HFF-Myc (cell line): ENCODE data around the gene ETV6.

Experiments used
- DNase-seq: peaks from one replicate; pipeline ENCODE4 v3.0.0-alpha.2; 2011; ENCODE audit warnings: low read depth; ENCODE audit errors: extremely low read depth
- H3K4me3 ChIP-seq: replicated peaks from 2 replicates; pipeline ENCODE4 v1.5.1; 2011; ENCODE audit warnings: low read depth, mild to moderate bottlenecking, control low read depth, low read length
- TF ChIP-seq, protein P1 (sequence below): IDR thresholded peaks from 2 replicates; pipeline ENCODE4 v1.5.1; 2012; ENCODE audit warnings: mild to moderate bottlenecking, low read depth, low read length, control low read depth; ENCODE audit errors: missing control alignments

The ETV6 gene

DNA sequence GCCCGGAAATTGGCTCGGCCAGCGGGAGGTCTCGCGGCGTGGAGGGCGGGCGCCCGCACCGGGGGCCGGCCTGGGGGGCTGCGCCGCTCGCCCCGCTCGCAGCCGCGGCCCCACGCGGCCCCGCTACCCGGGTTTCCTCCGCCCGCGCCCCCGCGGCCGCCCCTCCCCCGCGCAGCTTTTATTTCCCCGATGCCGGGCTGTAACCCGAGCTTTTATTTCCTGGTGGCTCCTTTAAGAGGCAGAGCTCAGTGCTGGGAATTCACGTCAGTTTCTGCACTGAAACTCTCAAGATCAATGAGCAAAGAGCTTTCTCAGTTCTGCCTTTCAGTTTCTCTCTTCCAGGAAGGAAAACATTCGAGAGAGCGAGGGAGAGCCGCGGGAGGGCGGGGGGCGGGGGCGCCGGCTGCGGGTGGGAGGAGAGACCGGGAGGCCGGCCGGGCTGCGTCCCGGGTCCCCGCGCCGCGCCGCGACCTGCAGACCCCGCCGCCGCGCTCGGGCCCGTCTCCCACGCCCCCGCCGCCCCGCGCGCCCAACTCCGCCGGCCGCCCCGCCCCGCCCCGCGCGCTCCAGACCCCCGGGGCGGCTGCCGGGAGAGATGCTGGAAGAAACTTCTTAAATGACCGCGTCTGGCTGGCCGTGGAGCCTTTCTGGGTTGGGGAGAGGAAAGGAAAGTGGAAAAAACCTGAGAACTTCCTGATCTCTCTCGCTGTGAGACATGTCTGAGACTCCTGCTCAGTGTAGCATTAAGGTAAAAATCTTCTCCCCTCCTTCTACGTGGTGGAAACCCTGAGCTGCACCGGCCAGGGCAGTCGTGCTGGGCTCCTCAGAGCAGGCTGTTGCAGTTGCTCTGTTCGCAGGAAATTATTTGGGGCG lies at the start of gene ETV6:
TSS of gene ETV6 (plus strand) at position 262 of the 873 bp plus-strand sequence. CDS start at position 716, 454 bp downstream.
- peak; percentile 84 for DNase-seq
- H3K4me3 ChIP-seq = peak within 1 kb of the TSS; percentile 83
- TF ChIP-seq, protein P1, sequence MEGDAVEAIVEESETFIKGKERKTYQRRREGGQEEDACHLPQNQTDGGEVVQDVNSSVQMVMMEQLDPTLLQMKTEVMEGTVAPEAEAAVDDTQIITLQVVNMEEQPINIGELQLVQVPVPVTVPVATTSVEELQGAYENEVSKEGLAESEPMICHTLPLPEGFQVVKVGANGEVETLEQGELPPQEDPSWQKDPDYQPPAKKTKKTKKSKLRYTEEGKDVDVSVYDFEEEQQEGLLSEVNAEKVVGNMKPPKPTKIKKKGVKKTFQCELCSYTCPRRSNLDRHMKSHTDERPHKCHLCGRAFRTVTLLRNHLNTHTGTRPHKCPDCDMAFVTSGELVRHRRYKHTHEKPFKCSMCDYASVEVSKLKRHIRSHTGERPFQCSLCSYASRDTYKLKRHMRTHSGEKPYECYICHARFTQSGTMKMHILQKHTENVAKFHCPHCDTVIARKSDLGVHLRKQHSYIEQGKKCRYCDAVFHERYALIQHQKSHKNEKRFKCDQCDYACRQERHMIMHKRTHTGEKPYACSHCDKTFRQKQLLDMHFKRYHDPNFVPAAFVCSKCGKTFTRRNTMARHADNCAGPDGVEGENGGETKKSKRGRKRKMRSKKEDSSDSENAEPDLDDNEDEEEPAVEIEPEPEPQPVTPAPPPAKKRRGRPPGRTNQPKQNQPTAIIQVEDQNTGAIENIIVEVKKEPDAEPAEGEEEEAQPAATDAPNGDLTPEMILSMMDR = no peak

DNA sequence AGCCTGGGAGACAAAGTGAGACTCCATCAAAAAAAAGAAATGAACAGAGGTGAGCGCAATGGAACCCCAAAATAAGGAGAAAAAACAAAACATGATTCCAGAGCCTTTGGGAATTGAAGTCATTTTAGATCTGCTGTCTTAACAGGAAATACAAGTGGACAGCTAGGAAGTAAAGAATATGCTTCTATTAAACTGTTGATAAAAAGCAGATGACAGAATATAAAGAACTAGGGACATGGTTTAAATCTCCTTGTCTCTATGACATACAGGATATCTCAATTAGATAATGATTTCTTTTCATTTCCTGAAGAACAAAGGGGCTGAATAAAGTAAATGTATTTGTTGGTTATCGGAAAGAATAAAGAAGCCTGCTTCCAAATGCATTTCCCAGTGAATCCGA lies 49.3 kb upstream of the ETV6 start:
- TF ChIP-seq, protein P1 = no peak
- no peak overlapping the region for H3K4me3 ChIP-seq
- DNase-seq = no peak

DNA sequence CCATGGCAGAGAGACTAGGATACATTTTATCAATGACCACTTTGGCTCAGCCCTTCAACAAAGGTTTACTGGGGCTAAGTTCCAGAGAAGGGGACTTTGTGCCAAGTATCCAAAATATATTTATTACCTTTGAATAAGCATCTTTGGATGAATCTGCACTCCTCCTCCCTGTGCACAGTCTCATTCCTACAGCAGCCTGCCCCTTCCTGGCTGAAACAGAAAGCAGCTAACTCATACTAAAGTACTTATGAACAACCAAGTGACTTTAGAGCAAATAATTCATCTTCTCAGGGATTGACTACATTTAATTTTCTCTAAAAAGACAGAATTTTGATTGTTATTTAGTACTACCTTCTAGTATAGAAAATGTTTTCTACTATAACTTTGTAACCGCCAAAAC lies 47.8 kb upstream of the ETV6 start:
- DNase-seq = no peak
- H3K4me3 ChIP-seq = no peak overlapping the region
- TF ChIP-seq, protein P1 = no peak

DNA sequence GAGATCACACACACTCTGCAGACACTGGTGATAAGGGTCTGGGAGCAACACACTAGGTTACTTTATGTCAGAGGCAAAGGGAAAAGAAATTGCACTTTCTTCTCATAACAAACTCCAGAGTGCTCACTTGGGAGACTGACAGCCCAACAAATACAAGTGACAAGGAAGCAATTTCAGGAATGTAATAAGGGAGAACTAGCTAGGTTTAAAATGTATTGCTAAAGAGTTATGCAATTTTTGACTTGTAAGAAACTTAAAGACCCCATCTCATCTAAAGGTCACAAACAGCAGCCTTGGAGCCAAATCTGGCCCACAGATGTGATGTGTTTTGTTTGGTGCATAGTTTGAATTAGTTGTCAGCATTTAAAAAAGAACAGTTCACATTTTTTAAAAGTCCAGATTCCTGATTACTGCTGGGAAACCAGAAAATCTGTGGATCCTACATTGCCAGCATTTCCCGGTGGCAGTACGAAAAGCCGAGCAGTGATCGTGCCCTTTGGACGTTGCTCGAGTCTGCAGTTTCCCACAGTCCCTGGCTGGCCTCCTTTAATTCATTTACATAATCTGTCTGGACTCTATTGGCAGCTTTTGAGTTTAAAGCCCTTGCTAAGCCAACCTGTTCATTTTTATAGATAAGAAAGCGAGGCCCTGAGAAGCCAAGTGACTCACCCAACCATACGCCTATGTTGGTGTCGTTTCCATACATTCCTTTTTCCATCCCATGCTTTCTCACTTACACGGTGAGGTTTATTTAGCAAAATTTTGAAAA lies 42.0 kb upstream of the ETV6 start:
- peak; percentile 65 for DNase-seq
- no peak overlapping the region for H3K4me3 ChIP-seq
- TF ChIP-seq, protein P1 = no peak

DNA sequence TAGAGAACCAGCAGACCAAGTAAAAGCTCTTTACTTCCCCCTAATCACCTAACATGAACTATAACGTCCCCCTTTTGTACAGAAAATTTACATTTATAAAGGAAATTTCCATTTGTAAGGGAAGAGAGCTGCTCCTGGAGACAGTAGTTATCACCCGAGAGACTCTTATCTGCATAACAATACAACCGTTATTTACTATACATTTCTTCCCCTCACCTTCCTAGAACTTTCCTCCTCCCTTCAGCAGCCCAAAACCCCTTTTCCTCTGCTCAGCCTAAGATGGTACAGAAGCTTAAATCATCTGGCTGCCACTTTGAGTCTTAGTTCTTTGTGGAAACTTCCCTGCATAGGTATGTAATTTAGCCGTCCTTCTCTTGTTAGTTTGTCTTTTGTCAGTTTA lies 40.4 kb upstream of the ETV6 start:
- no peak overlapping the region for H3K4me3 ChIP-seq
- TF ChIP-seq, protein P1 = no peak
- DNase-seq = no peak

DNA sequence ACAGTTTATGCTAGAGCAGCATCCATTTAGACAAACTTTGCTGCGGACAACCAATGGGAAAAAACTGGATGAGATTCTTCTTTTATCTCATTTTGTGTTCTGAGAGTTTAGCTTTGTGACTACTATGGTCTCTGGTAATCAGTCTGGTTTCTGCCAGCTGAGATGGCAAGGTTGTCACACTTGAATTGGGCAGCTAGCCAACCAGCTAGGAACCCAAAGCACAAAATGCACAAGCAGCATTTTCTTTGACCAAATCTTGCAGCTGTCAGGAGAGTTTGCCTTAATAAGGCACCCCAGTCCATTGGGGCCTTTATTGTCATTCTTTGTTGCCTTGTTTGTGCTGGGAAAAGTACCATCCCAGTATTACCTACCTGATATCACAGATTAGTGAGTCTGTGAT lies 34.0 kb upstream of the ETV6 start:
- DNase-seq = no peak
- TF ChIP-seq, protein P1 = no peak
- H3K4me3 ChIP-seq = no peak overlapping the region
